Superior temporal gyrus (tissue), 1 donor: ENCODE results near the gene MOG.

ENCODE experiments used
- DNase-seq: peaks from one replicate; pipeline ENCODE4 v3.0.0-alpha.2; 2016; ENCODE audit errors: extremely low spot score

Gene MOG

GRCh38 chr6:29676981-29677601 is 20.2 kb downstream of the MOG start:
- DNase-seq: no peak

GRCh38 chr6:29678114-29678513 is 21.2 kb downstream of the MOG start:
- DNase-seq: no peak

- no peak for DNase-seq
These were observed 23.1 kb downstream of the MOG start for GRCh38 chr6:29679962-29680361.

- no peak for DNase-seq
These were observed 23.5 kb downstream of the MOG start for GRCh38 chr6:29680416-29680815.

- no peak for DNase-seq
These were observed 24.0 kb downstream of the MOG start, which contains the start of gene ZFP57 for GRCh38 chr6:29680904-29681303. ZFP57 (minus strand) TSS chr6:29681152; CDS start chr6:29677003, 4,149 bp downstream.

- DNase-seq: no peak
These were observed 24.9 kb downstream of the MOG start for GRCh38 chr6:29681811-29682210.

GRCh38 chr6:29685718-29686326 is 28.9 kb downstream of the MOG start:
- DNase-seq: peak; percentile 59

GRCh38 chr6:29694637-29695036 is 37.7 kb downstream of the MOG start:
- DNase-seq: no peak

GRCh38 chr6:29696147-29697125 is 39.5 kb downstream of the MOG start:
- peak; percentile 68 for DNase-seq

GRCh38 chr6:29702519-29703103 is 45.7 kb downstream of the MOG start:
- peak; percentile 31 for DNase-seq

GRCh38 chr6:29705389-29706231 is 48.7 kb downstream of the MOG start:
- peak; percentile 83 for DNase-seq

- no peak for DNase-seq
These were observed 51.7 kb downstream of the MOG start for GRCh38 chr6:29708432-29709179.

GRCh38 chr6:29709188-29709587 is 52.3 kb downstream of the MOG start:
- no peak for DNase-seq

GRCh38 chr6:29710281-29710941 is 53.5 kb downstream of the MOG start:
- no peak for DNase-seq

- no peak for DNase-seq
These were observed 64.0 kb downstream of the MOG start for GRCh38 chr6:29720863-29721262.
